ENCODE results near the gene HAO2. TPM values are rescaled to one million over a fixed set of nuclear protein-coding genes. Genes with fewer than 3 reads are reported as not detected.
"Not testable (repeated sequence)": the region's sequence is repeated elsewhere in the genome, so short reads cannot be mapped to it uniquely, and the experiment has no call there.

The HAO2 gene
- total RNA-seq, 2 donors from 2014 or later = not detected

GRCh38 chr1:119331190-119331515 lies 37.4 kb upstream of the HAO2 start:
- no peak for ATAC-seq (ENCODE audit: insufficient number of reproducible peaks, low FRiP score, low read depth)
- no peak overlapping the region for H3K4me3 ChIP-seq
- no peaks in the 10 kb centered on the region for H3K36me3 ChIP-seq
- no peaks in the 10 kb centered on the region for H3K27me3 ChIP-seq (replicated peaks; ENCODE audit: insufficient read depth)
- H3K9me3 ChIP-seq = no peaks in the 10 kb centered on the region
- no peak for TF ChIP-seq CTCF (IDR thresholded peaks at IDR 0.05)
- H3K4me1 ChIP-seq (ENCODE audit: control insufficient read depth in 1 of 2, low read depth in 2 of 2) = peaks cover 4 to 8% of the 10 kb centered on the region in 2 donors
- DNase-seq (ENCODE audit: low spot score) = no peak
- H3K27ac ChIP-seq = no peak overlapping the region

- peaks cover 4 to 8% of the 10 kb centered on the region in 2 donors for H3K4me1 ChIP-seq (ENCODE audit: control insufficient read depth in 1 of 2, low read depth in 2 of 2)
- no peak overlapping the region for H3K4me3 ChIP-seq
- H3K9me3 ChIP-seq = no peaks in the 10 kb centered on the region
- no peak overlapping the region for H3K27ac ChIP-seq
- TF ChIP-seq CTCF (IDR thresholded peaks at IDR 0.05) = no peak
- no peaks in the 10 kb centered on the region for H3K27me3 ChIP-seq (replicated peaks; ENCODE audit: insufficient read depth)
- no peaks in the 10 kb centered on the region for H3K36me3 ChIP-seq
- no peak for ATAC-seq (ENCODE audit: insufficient number of reproducible peaks, low FRiP score, low read depth)
- no peak for DNase-seq (ENCODE audit: low spot score)
Observed at GRCh38 chr1:119331915-119332314, 36.7 kb upstream of the HAO2 start.

- TF ChIP-seq CTCF (IDR thresholded peaks at IDR 0.05) = no peak
Observed at GRCh38 chr1:119332622-119333021, 36.0 kb upstream of the HAO2 start.

GRCh38 chr1:119333163-119333896 lies 35.3 kb upstream of the HAO2 start:
- TF ChIP-seq CTCF (IDR thresholded peaks at IDR 0.05) = no peak
- no peaks in the 10 kb centered on the region for H3K36me3 ChIP-seq
- H3K4me1 ChIP-seq (ENCODE audit: control insufficient read depth in 1 of 2, low read depth in 2 of 2) = no peaks in the 10 kb centered on the region
- H3K27me3 ChIP-seq (replicated peaks; ENCODE audit: insufficient read depth) = no peaks in the 10 kb centered on the region
- DNase-seq (ENCODE audit: low spot score) (no peak), ATAC-seq (ENCODE audit: insufficient number of reproducible peaks, low FRiP score, low read depth) (no peak)
- H3K27ac ChIP-seq = no peak overlapping the region
- H3K9me3 ChIP-seq = no peaks in the 10 kb centered on the region
- H3K4me3 ChIP-seq = no peak overlapping the region

More at GRCh38 chr1:119332622-119333021, 36.0 kb upstream of the HAO2 start:
- Histone ChIP-seq H3K36me3 (no peaks in the 10 kb centered on the region), H3K4me3 (no peak overlapping the region), H3K27ac (no peak overlapping the region), H3K9me3 (no peaks in the 10 kb centered on the region), H3K27me3 (replicated peaks; ENCODE audit: insufficient read depth) (no peaks in the 10 kb centered on the region), H3K4me1 (ENCODE audit: control insufficient read depth in 1 of 2, low read depth in 2 of 2) (peaks cover under 1 to 5% of the 10 kb centered on the region in 2 donors)
- ATAC-seq (ENCODE audit: insufficient number of reproducible peaks, low FRiP score, low read depth) = no peak
- DNase-seq (ENCODE audit: low spot score) = no peak

GRCh38 chr1:119333897-119334250 lies 34.7 kb upstream of the HAO2 start:
- not testable (repeated sequence) for H3K27ac ChIP-seq; H3K36me3 ChIP-seq; H3K9me3 ChIP-seq; H3K4me3 ChIP-seq; ATAC-seq (ENCODE audit: insufficient number of reproducible peaks, low FRiP score, low read depth); H3K27me3 ChIP-seq (replicated peaks; ENCODE audit: insufficient read depth); H3K4me1 ChIP-seq (ENCODE audit: control insufficient read depth in 1 of 2, low read depth in 2 of 2); DNase-seq (ENCODE audit: low spot score)

- H3K36me3 ChIP-seq = no peaks in the 10 kb centered on the region
- TF ChIP-seq CTCF (IDR thresholded peaks at IDR 0.05) = no peak
- H3K9me3 ChIP-seq = no peaks in the 10 kb centered on the region
- no peak for DNase-seq (ENCODE audit: low spot score)
- no peaks in the 10 kb centered on the region for H3K4me1 ChIP-seq (ENCODE audit: control insufficient read depth in 1 of 2, low read depth in 2 of 2)
- no peak for ATAC-seq (ENCODE audit: insufficient number of reproducible peaks, low FRiP score, low read depth)
- H3K27me3 ChIP-seq (replicated peaks; ENCODE audit: insufficient read depth) = no peaks in the 10 kb centered on the region
- H3K4me3 ChIP-seq = no peak overlapping the region
- no peak overlapping the region for H3K27ac ChIP-seq
Observed at GRCh38 chr1:119336848-119337247, 31.7 kb upstream of the HAO2 start.
